GM23338 (cell line): ENCODE data around the gene CDK7.

ENCODE experiments used
- CREB1 ChIP-seq: fragments of 250-450 bp; sonication (Bioruptor Pico); IDR thresholded peaks from 2 replicates; pipeline ENCODE4 v1.5.0; 2020; ENCODE audit warnings: low read depth, mild to moderate bottlenecking, moderate library complexity
- CTCF ChIP-seq, 2 experiments: fragments of 200-600 bp in 1 of 2; sonication (generic) in 1 of 2; conservative IDR thresholded peaks; 2 replicates each; pipeline versions ENCODE4 v1.5.1 to v1.6.1; 2016 to 2017; ENCODE audit warnings: antibody characterized with exemption in 2 of 2, low read depth in 2 of 2, mild to moderate bottlenecking in 2 of 2, moderate library complexity in 1 of 2
- ETS1 ChIP-seq: IDR thresholded peaks from 2 replicates; pipeline ENCODE4 v1.6.1; 2016; ENCODE audit warnings: antibody characterized with exemption
- EZH2 ChIP-seq: fragments of 200-600 bp; sonication (generic); IDR thresholded peaks from one replicate; pipeline ENCODE4 v1.8.0; 2017; ENCODE audit warnings: antibody characterized with exemption, mild to moderate bottlenecking, low read depth; ENCODE audit not compliant: unreplicated experiment
- EZH2phosphoT487 ChIP-seq: fragments of 200-600 bp; sonication (generic); IDR thresholded peaks from one replicate; pipeline ENCODE4 v1.8.1; 2018; ENCODE audit warnings: antibody characterized with exemption; ENCODE audit not compliant: unreplicated experiment
- POLR2AphosphoS5 ChIP-seq: IDR thresholded peaks from 2 replicates; pipeline ENCODE4 v1.6.1; 2016; ENCODE audit warnings: antibody characterized with exemption, low read depth

GRCh38 chr5:69257577-69257976 lies 22.9 kb downstream of the CDK7 start:
- TF ChIP-seq CTCF (conservative IDR thresholded peaks at IDR 0.05; ENCODE audit: low read depth in 2 of 2) = no peak
- TF ChIP-seq EZH2phosphoT487 = no peak
- no peak for TF ChIP-seq ETS1
- TF ChIP-seq EZH2 = no peak
- no peak for TF ChIP-seq POLR2AphosphoS5
- no peak for TF ChIP-seq CREB1
